B cell (primary cell): ENCODE measurements around the gene RORB. TPM values are rescaled to one million over a fixed set of nuclear protein-coding genes. Genes with fewer than 3 reads are reported as not detected.

ENCODE experiments used
- ATAC-seq: fragments of 200-7000 bp; cut with Tn5 transposase; one replicate; pipeline ENCODE4 v1.10.0; 2021; ENCODE audit warnings: low read depth, mild to moderate bottlenecking, moderate number of reproducible peaks, moderate library complexity
- CTCF ChIA-PET: fragments of 350-600 bp; sonication (Branson Sonifier 250); formaldehyde crosslinking; loops from one replicate; lab custom pipeline; 2021; ENCODE audit warnings: antibody characterized with exemption, inconsistent platforms; lab: Charles Lee
- POLR2A ChIA-PET: fragments of 350-600 bp; sonication (Branson Sonifier 250); formaldehyde crosslinking; loops from one replicate; lab custom pipeline; 2021; ENCODE audit warnings: antibody characterized with exemption; lab: Charles Lee
- DNase-seq: peaks from one replicate; pipeline ENCODE4 v3.0.0; 2013
- H2AFZ ChIP-seq: 2 replicates; pipeline ENCODE4 v1.6.1; 2012; ENCODE audit warnings: mild to moderate bottlenecking, low read depth, low read length; ENCODE audit not compliant: insufficient read depth, poor library complexity, severe bottlenecking
- H3K27ac ChIP-seq, 2 donors: 1 replicate in 1 of 2; 2 replicates in 1 of 2; pipeline ENCODE4 v1.5.1; 2012 to 2013; ENCODE audit warnings: low read length in 2 of 2, mild to moderate bottlenecking in 2 of 2, moderate library complexity in 1 of 2
- H3K27me3 ChIP-seq, 4 experiments: fragments of 200-600 bp in 1 of 4; sonication (generic) in 1 of 4; replicated peaks in 1 of 4; 1 replicate in 2 of 4; 2 replicates in 2 of 4; pipeline versions ENCODE4 v1.6.1 to v1.7.0; 2013 to 2016; ENCODE audit warnings: low read length in 3 of 4, mild to moderate bottlenecking in 2 of 4, mixed read lengths in 1 of 4, moderate library complexity in 1 of 4; ENCODE audit not compliant: insufficient read depth in 4 of 4, control insufficient read depth in 3 of 4; ENCODE audit errors: control extremely low read depth in 1 of 4
- H3K36me3 ChIP-seq, 2 experiments: replicated peaks in 1 of 2; 1 replicate in 1 of 2; 2 replicates in 1 of 2; pipeline versions ENCODE4 v1.6.1 to v1.7.1; 2013; ENCODE audit warnings: low read length in 1 of 2; ENCODE audit not compliant: insufficient read depth in 2 of 2, control insufficient read depth in 1 of 2; ENCODE audit errors: control extremely low read depth in 1 of 2, extremely low read depth in 1 of 2
- H3K4me1 ChIP-seq, 2 donors: fragments of 200-600 bp in 1 of 2; sonication (generic) in 1 of 2; 1 replicate in 1 of 2; 2 replicates in 1 of 2; pipeline versions ENCODE4 v1.5.1 to v1.6.1; 2013 to 2017; ENCODE audit warnings: low read length in 2 of 2; ENCODE audit not compliant: control insufficient read depth in 2 of 2, insufficient read depth in 2 of 2
- H3K4me2 ChIP-seq: replicated peaks from 2 replicates; pipeline ENCODE3; 2012; ENCODE audit warnings: mild to moderate bottlenecking, low read depth, low read length; ENCODE audit not compliant: poor library complexity, severe bottlenecking
- H3K4me3 ChIP-seq, 5 experiments: fragments of 200-600 bp in 1 of 5; sonication (generic) in 1 of 5; 1 replicate in 3 of 5; 2 replicates in 2 of 5; pipeline versions ENCODE4 v1.5.1 to v1.7.0; 2011 to 2016; ENCODE audit warnings: low read length in 4 of 5, mild to moderate bottlenecking in 4 of 5, low read depth in 2 of 5, control low read depth in 1 of 5, moderate library complexity in 1 of 5; ENCODE audit not compliant: insufficient read depth in 1 of 5; ENCODE audit errors: control extremely low read depth in 1 of 5, extremely low read depth in 1 of 5
- H3K79me2 ChIP-seq: fragments of 200-600 bp; sonication (generic); one replicate; pipeline ENCODE4 v1.6.0; 2016; ENCODE audit warnings: low read length; ENCODE audit not compliant: control insufficient read depth, insufficient read depth
- H3K9ac ChIP-seq: fragments of 200-600 bp; sonication (generic); 2 replicates; pipeline ENCODE4 v1.6.1; 2017; ENCODE audit warnings: mild to moderate bottlenecking, low read length, moderate library complexity
- H3K9me3 ChIP-seq, 3 donors: one replicate each; pipeline versions ENCODE4 v1.6.1 to v1.7.1; 2013; ENCODE audit warnings: low read length in 2 of 3; ENCODE audit not compliant: control insufficient read depth in 2 of 3, insufficient read depth in 1 of 3; ENCODE audit errors: control extremely low read depth in 1 of 3
- H4K20me1 ChIP-seq: 2 replicates; pipeline ENCODE4 v1.6.0; 2012; ENCODE audit warnings: mild to moderate bottlenecking, low read length; ENCODE audit not compliant: insufficient read depth, control insufficient read depth, poor library complexity, severe bottlenecking
- H3K27ac Mint-ChIP-seq: one replicate; pipeline ENCODE4 v1.8.0; 2021; ENCODE audit warnings: mixed read lengths
- H3K27me3 Mint-ChIP-seq: one replicate; pipeline ENCODE4 v1.8.0; 2021; ENCODE audit warnings: mixed read lengths
- H3K4me1 Mint-ChIP-seq: one replicate; pipeline ENCODE4 v1.8.0; 2021; ENCODE audit warnings: mixed read lengths
- H3K4me3 Mint-ChIP-seq: one replicate; pipeline ENCODE4 v1.8.0; 2021; ENCODE audit warnings: mixed read lengths
- H3K9me3 Mint-ChIP-seq: one replicate; pipeline ENCODE4 v1.8.0; 2022; ENCODE audit warnings: mixed read lengths; ENCODE audit not compliant: insufficient read depth
- EZH2 ChIP-seq: IDR thresholded peaks from 2 replicates; pipeline ENCODE4 v1.6.1; 2012; ENCODE audit warnings: borderline replicate concordance, low read depth, mild to moderate bottlenecking, moderate library complexity, low read length; ENCODE audit not compliant: insufficient read depth, poor library complexity, severe bottlenecking
- WGBS: methylation state at CpG from one replicate; pipeline ENCODE4 v1.1.5; 2013; ENCODE audit warnings: missing lambda C conversion rate; ENCODE audit not compliant: insufficient coverage; 5-methylcytosine and 5-hydroxymethylcytosine counted together
- intact Hi-C: fragments of 100-400 bp; cut with micrococcal nuclease; formaldehyde crosslinking; loops from one replicate; pipeline ENCODE4 v1.10.0; 2022
- polyA plus RNA-seq: library from polyadenylated mRNA; depleted of rRNA; stranded (reverse); fragments of >200 nt; gene quantifications from 2 replicates; pipeline ENCODE4 v1.2.3, GENCODE V29; 2012
- total RNA-seq, 2 donors: library from RNA; stranded (reverse); fragments of 120-200 nt in 1 of 2; gene quantifications; 1 replicate in 1 of 2; 2 replicates in 1 of 2; pipeline versions ENCODE4 v1.2.3 to v1.2.4, GENCODE V29; 2013 to 2022
- TF ChIP-seq, protein P1 (sequence below): fragments of 200-600 bp; IDR thresholded peaks from one replicate; pipeline ENCODE4 v1.8.0; 2022; ENCODE audit warnings: antibody characterized with exemption, mild to moderate bottlenecking

Gene RORB
- total and polyA plus RNA-seq, 2 donors (not counting 1 experiment from before 2014, with no cell fraction given): 0.01 TPM; not detected in 1

GRCh38 chr9:74447451-74448193, 49.5 kb upstream of the RORB start:
- no peaks in the 10 kb centered on the region for H3K9me3 ChIP-seq
- H3K4me1 Mint-ChIP-seq: no peaks in the 10 kb centered on the region
- DNase-seq: no peak
- no peak overlapping the region for H2AFZ ChIP-seq
- no peaks in the 10 kb centered on the region for H4K20me1 ChIP-seq
- intact Hi-C loops: no loop called here
- POLR2A ChIA-PET: no interaction called here
- no peak overlapping the region for H3K9ac ChIP-seq
- no peaks in the 10 kb centered on the region for H3K36me3 ChIP-seq
- H3K9me3 Mint-ChIP-seq: peaks cover 3% of the 10 kb centered on the region
- WGBS: 100% methylated on average over 1 of the region's 2 CpGs
- no peak for ATAC-seq
- no peak overlapping the region for H3K4me3 Mint-ChIP-seq
- H3K27me3 Mint-ChIP-seq: no peaks in the 10 kb centered on the region
- no peak overlapping the region for H3K4me2 ChIP-seq
- no peak overlapping the region for H3K27ac Mint-ChIP-seq
- H3K79me2 ChIP-seq: no peaks in the 10 kb centered on the region
- no peaks in the 10 kb centered on the region for H3K4me1 ChIP-seq
- CTCF ChIA-PET: no interaction called here
- no peak overlapping the region for H3K4me3 ChIP-seq
- TF ChIP-seq, protein P1, sequence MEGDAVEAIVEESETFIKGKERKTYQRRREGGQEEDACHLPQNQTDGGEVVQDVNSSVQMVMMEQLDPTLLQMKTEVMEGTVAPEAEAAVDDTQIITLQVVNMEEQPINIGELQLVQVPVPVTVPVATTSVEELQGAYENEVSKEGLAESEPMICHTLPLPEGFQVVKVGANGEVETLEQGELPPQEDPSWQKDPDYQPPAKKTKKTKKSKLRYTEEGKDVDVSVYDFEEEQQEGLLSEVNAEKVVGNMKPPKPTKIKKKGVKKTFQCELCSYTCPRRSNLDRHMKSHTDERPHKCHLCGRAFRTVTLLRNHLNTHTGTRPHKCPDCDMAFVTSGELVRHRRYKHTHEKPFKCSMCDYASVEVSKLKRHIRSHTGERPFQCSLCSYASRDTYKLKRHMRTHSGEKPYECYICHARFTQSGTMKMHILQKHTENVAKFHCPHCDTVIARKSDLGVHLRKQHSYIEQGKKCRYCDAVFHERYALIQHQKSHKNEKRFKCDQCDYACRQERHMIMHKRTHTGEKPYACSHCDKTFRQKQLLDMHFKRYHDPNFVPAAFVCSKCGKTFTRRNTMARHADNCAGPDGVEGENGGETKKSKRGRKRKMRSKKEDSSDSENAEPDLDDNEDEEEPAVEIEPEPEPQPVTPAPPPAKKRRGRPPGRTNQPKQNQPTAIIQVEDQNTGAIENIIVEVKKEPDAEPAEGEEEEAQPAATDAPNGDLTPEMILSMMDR: no peak
- TF ChIP-seq EZH2: no peak
- H3K27me3 ChIP-seq: no peaks in the 10 kb centered on the region
- no peak overlapping the region for H3K27ac ChIP-seq

DNA sequence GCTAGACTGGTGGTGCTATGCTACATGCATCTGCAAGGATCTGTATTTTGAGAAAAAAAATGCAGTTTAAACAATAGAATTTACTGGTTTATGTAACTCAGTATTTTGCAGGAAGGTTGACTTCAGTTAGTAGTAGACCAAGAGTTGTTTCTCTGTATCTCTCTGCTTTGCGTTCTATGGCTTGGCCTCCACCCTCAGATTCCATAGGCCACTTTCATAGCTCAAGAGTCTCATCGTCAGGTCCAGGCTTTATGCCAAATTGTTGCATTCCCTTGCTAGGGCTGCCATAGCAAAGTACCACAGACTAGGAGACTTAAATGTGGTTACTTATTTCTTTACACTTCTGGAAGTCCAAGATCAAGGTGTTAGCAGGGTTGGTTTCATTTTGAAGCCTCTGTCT, 48.1 kb upstream of the RORB start:
- whole genome bisulfite sequencing: no CpG with 5 or more reads among the region's 2 CpGs
- Histone ChIP-seq H4K20me1 (no peaks in the 10 kb centered on the region), H3K4me1 (no peaks in the 10 kb centered on the region), H3K27ac (no peak overlapping the region), H3K4me2 (no peak overlapping the region), H3K4me3 (no peak overlapping the region), H3K9me3 (no peaks in the 10 kb centered on the region), H3K27me3 (no peaks in the 10 kb centered on the region), H3K9ac (no peak overlapping the region), H3K79me2 (no peaks in the 10 kb centered on the region), H2AFZ (no peak overlapping the region), H3K36me3 (no peaks in the 10 kb centered on the region)
- Mint-ChIP-seq H3K9me3 (peaks cover 3% of the 10 kb centered on the region), H3K27me3 (no peaks in the 10 kb centered on the region), H3K4me1 (no peaks in the 10 kb centered on the region), H3K27ac (no peak overlapping the region), H3K4me3 (no peak overlapping the region)
- TF ChIP-seq, protein P1: no peak
- no peak for TF ChIP-seq EZH2
- CTCF ChIA-PET: no interaction called here
- POLR2A ChIA-PET: no interaction called here
- no peak for ATAC-seq
- no peak for DNase-seq
- intact Hi-C loops: no loop called here
